ENCODE results near the gene LIMS1. TPM values are rescaled to one million over a fixed set of nuclear protein-coding genes. Genes with fewer than 3 reads are reported as not detected.

Gene LIMS1
- total and polyA plus RNA-seq, 2 of the 13 experiments (the other 11 are each of a cell fraction or from before 2014, with no cell fraction given) = 38.3 to 49.6 TPM

- TF ChIP-seq ZNF318 (CRISPR knock-in tag; IDR thresholded peaks at IDR 0.05) (no peak), RORA (CRISPR knock-in tag; IDR thresholded peaks at IDR 0.05) (no peak), ZNF367 (CRISPR knock-in tag; IDR thresholded peaks at IDR 0.05; ENCODE audit: borderline replicate concordance) (no peak; the same call in 1 of the 2 replicates), SCMH1 (CRISPR knock-in tag; IDR thresholded peaks at IDR 0.05; ENCODE audit: borderline replicate concordance) (no peak), SETDB1 (CRISPR knock-in tag; IDR thresholded peaks at IDR 0.05; ENCODE audit: borderline replicate concordance) (no peak), MEF2D (CRISPR knock-in tag; IDR thresholded peaks at IDR 0.05) (peak; percentile 93), SRSF9 (IDR thresholded peaks at IDR 0.05; ENCODE audit: borderline replicate concordance, insufficient read depth, low read depth, low read length, poor library complexity, severe bottlenecking) (no peak), MBNL3 (CRISPR knock-in tag; conservative IDR thresholded peaks at IDR 0.05) (no peak), ZNF563 (CRISPR knock-in tag; IDR thresholded peaks at IDR 0.05) (peak; percentile 80), ZZZ3 (CRISPR knock-in tag; IDR thresholded peaks at IDR 0.05; ENCODE audit: borderline replicate concordance) (0 out of 2 replicates have a peak, but pooled peaks have one; percentile 35), NBN (conservative IDR thresholded peaks at IDR 0.05) (no peak), LCORL (IDR thresholded peaks at IDR 0.05) (no peak), LCORL (CRISPR knock-in tag; IDR thresholded peaks at IDR 0.05) (peak; percentile 92)
- TF ChIP-seq, protein P1, sequence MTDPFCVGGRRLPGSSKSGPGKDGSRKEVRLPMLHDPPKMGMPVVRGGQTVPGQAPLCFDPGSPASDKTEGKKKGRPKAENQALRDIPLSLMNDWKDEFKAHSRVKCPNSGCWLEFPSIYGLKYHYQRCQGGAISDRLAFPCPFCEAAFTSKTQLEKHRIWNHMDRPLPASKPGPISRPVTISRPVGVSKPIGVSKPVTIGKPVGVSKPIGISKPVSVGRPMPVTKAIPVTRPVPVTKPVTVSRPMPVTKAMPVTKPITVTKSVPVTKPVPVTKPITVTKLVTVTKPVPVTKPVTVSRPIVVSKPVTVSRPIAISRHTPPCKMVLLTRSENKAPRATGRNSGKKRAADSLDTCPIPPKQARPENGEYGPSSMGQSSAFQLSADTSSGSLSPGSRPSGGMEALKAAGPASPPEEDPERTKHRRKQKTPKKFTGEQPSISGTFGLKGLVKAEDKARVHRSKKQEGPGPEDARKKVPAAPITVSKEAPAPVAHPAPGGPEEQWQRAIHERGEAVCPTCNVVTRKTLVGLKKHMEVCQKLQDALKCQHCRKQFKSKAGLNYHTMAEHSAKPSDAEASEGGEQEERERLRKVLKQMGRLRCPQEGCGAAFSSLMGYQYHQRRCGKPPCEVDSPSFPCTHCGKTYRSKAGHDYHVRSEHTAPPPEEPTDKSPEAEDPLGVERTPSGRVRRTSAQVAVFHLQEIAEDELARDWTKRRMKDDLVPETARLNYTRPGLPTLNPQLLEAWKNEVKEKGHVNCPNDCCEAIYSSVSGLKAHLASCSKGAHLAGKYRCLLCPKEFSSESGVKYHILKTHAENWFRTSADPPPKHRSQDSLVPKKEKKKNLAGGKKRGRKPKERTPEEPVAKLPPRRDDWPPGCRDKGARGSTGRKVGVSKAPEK (CRISPR knock-in tag; IDR thresholded peaks at IDR 0.05; ENCODE audit: borderline replicate concordance) = no peak
- TF ChIP-seq, protein P2, sequence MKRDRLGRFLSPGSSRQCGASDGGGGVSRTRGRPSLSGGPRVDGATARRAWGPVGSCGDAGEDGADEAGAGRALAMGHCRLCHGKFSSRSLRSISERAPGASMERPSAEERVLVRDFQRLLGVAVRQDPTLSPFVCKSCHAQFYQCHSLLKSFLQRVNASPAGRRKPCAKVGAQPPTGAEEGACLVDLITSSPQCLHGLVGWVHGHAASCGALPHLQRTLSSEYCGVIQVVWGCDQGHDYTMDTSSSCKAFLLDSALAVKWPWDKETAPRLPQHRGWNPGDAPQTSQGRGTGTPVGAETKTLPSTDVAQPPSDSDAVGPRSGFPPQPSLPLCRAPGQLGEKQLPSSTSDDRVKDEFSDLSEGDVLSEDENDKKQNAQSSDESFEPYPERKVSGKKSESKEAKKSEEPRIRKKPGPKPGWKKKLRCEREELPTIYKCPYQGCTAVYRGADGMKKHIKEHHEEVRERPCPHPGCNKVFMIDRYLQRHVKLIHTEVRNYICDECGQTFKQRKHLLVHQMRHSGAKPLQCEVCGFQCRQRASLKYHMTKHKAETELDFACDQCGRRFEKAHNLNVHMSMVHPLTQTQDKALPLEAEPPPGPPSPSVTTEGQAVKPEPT (CRISPR knock-in tag; IDR thresholded peaks at IDR 0.05; ENCODE audit: low read depth) = peak; percentile 86
Observed at GRCh38 chr2:108533832-108534583, at the start of gene LIMS1 (continued).
